Hepatocyte (in vitro differentiated cells): ENCODE results near the gene ROS1. TPM values are rescaled to one million over a fixed set of nuclear protein-coding genes. Genes with fewer than 3 reads are reported as not detected.
"Not testable (repeated sequence)": the region's sequence is repeated elsewhere in the genome, so short reads cannot be mapped to it uniquely, and the experiment has no call there.

Source experiments
- DNase-seq: peaks from one replicate; pipeline ENCODE4 v3.0.0-alpha.2; 2016; ENCODE audit warnings: low spot score
- H2AFZ ChIP-seq: fragments of 200-600 bp; sonication (generic); 2 replicates; pipeline ENCODE4 v1.6.0; 2016; ENCODE audit warnings: antibody characterized with exemption, mild to moderate bottlenecking
- H3K27ac ChIP-seq: fragments of 200-600 bp; sonication (generic); 2 replicates; pipeline ENCODE4 v1.5.1; 2016; ENCODE audit warnings: mild to moderate bottlenecking
- H3K27me3 ChIP-seq: fragments of 200-600 bp; sonication (generic); 2 replicates; pipeline ENCODE4 v1.6.1; 2016
- H3K36me3 ChIP-seq: fragments of 200-600 bp; sonication (generic); replicated peaks from 2 replicates; pipeline ENCODE4 v1.5.1; 2016; ENCODE audit warnings: low read depth; ENCODE audit not compliant: insufficient read depth
- H3K4me1 ChIP-seq: fragments of 200-600 bp; sonication (generic); 2 replicates; pipeline ENCODE4 v1.5.1; 2016; ENCODE audit warnings: mild to moderate bottlenecking, moderate library complexity; ENCODE audit not compliant: insufficient read depth
- H3K4me2 ChIP-seq: fragments of 200-600 bp; sonication (generic); 2 replicates; pipeline ENCODE4 v1.6.0; 2016
- H3K4me3 ChIP-seq: fragments of 200-600 bp; sonication (generic); 2 replicates; pipeline ENCODE4 v1.5.1; 2016; ENCODE audit warnings: mild to moderate bottlenecking
- H3K79me2 ChIP-seq: fragments of 200-600 bp; sonication (generic); 2 replicates; pipeline ENCODE4 v1.6.0; 2017; ENCODE audit warnings: mild to moderate bottlenecking
- H3K9me2 ChIP-seq: fragments of 200-600 bp; sonication (generic); replicated peaks from 2 replicates; pipeline ENCODE4 v1.6.0; 2017; ENCODE audit warnings: mild to moderate bottlenecking; ENCODE audit not compliant: insufficient read depth
- H3K9me3 ChIP-seq: fragments of 200-600 bp; sonication (generic); 2 replicates; pipeline ENCODE4 v1.5.1; 2016; ENCODE audit warnings: low read depth, mild to moderate bottlenecking
- H4K20me1 ChIP-seq: fragments of 200-600 bp; sonication (generic); 2 replicates; pipeline ENCODE4 v1.6.0; 2016; ENCODE audit warnings: mild to moderate bottlenecking; ENCODE audit not compliant: insufficient read depth, poor library complexity, severe bottlenecking
- EZH2 ChIP-seq: fragments of 200-600 bp; sonication (generic); IDR thresholded peaks from 2 replicates; pipeline ENCODE4 v1.6.1; 2016; ENCODE audit warnings: antibody characterized with exemption, mild to moderate bottlenecking, borderline replicate concordance
- EZH2phosphoT487 ChIP-seq: fragments of 200-600 bp; sonication (generic); IDR thresholded peaks from one replicate; pipeline ENCODE4 v1.6.1; 2018; ENCODE audit warnings: antibody characterized with exemption, mild to moderate bottlenecking, low read depth, moderate library complexity; ENCODE audit not compliant: unreplicated experiment, severe bottlenecking
- WGBS: methylation state at CpG from one replicate; pipeline ENCODE4 v1.1.6; 2016; ENCODE audit warnings: low lambda C conversion rate; ENCODE audit errors: missing lambda C conversion rate; 5-methylcytosine and 5-hydroxymethylcytosine counted together
- polyA plus RNA-seq: library from polyadenylated mRNA; unstranded; fragments of >200 nt; fragmentation: Nextera tagmentation; extraction: Ambion mirVana; gene quantifications from 2 replicates; pipeline ENCODE4 v1.2.1, GENCODE V29; 2016
- total RNA-seq: library from RNA; depleted of rRNA; stranded (reverse); fragments of >200 nt; gene quantifications from 2 replicates; pipeline ENCODE4 v1.2.3, GENCODE V29; 2014
- TF ChIP-seq, protein P1 (sequence below): fragments of 200-600 bp; sonication (generic); IDR thresholded peaks from 2 replicates; pipeline ENCODE4 v1.5.1; 2016; ENCODE audit warnings: antibody characterized with exemption, mild to moderate bottlenecking; ENCODE audit not compliant: poor library complexity

Gene ROS1
- total and polyA plus RNA-seq, 2 experiments from 2014 or later = 0.33 to 2.7 TPM

DNA sequence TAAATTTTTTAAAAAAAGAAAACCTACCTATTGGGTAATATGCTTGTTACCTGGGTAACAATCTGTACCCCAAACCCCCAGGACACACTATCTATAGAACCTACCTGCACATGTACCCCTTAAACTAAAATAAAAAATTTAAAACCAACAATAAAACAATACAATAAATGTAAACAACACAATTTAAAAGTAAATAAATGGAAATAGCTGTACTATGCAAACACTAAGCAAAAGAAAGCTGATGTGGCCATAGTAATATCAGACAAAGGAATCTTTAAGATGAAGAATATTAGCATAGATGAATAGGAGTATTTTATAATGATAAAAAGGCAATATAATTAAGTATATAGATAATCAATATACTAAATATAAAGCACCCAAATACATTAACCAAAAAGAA lies 50.3 kb downstream of the ROS1 start:
- Histone ChIP-seq H3K4me2 (no peak overlapping the region), H3K9me3 (peaks cover 7% of the 10 kb centered on the region), H3K27me3 (no peaks in the 10 kb centered on the region), H3K4me1 (no peaks in the 10 kb centered on the region), H3K36me3 (no peaks in the 10 kb centered on the region), H3K9me2 (no peaks in the 10 kb centered on the region), H3K4me3 (no peak overlapping the region), H3K27ac (no peak overlapping the region), H4K20me1 (no peaks in the 10 kb centered on the region), H3K79me2 (no peaks in the 10 kb centered on the region), H2AFZ (no peak overlapping the region)
- TF ChIP-seq, protein P1, sequence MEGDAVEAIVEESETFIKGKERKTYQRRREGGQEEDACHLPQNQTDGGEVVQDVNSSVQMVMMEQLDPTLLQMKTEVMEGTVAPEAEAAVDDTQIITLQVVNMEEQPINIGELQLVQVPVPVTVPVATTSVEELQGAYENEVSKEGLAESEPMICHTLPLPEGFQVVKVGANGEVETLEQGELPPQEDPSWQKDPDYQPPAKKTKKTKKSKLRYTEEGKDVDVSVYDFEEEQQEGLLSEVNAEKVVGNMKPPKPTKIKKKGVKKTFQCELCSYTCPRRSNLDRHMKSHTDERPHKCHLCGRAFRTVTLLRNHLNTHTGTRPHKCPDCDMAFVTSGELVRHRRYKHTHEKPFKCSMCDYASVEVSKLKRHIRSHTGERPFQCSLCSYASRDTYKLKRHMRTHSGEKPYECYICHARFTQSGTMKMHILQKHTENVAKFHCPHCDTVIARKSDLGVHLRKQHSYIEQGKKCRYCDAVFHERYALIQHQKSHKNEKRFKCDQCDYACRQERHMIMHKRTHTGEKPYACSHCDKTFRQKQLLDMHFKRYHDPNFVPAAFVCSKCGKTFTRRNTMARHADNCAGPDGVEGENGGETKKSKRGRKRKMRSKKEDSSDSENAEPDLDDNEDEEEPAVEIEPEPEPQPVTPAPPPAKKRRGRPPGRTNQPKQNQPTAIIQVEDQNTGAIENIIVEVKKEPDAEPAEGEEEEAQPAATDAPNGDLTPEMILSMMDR = no peak
- TF ChIP-seq EZH2phosphoT487 = no peak
- TF ChIP-seq EZH2 = no peak
- no peak for DNase-seq

DNA sequence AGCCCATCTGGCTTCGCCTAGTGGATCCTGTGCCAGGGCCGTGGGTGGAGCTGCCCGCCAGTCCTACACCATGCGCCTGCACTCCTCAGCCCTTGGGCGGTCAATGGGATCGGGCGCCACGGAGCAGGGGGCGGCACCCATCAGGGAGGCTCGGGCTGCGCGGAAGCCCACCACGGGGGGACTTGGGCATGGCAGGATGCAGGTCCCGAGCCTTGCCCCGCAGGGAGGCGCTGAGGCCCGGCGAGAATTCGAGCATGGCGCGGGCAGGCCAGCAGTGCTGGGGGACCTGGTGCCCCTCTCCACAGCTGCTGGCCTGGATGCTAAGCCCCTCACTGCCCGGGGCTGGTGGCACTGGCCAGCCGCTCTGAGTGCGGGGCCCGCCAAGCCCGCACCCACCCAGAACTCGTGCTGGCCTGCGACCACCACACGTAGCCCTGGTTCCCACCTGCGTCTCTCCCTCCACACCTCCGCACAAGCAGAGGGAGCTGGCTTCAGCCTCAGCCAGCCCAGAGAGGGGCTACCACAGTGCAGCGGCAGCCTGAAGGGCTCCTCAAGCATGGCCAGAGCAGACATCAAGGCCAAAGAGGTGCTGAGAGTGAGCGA lies 52.4 kb downstream of the ROS1 start:
- 95% methylated on average over 33 of the region's 33 CpGs for WGBS
- no peaks in the 10 kb centered on the region for H3K79me2 ChIP-seq
- H3K27me3 ChIP-seq = no peaks in the 10 kb centered on the region
- H3K36me3 ChIP-seq = no peaks in the 10 kb centered on the region
- no peak overlapping the region for H2AFZ ChIP-seq
- H3K27ac ChIP-seq = no peak overlapping the region
- no peaks in the 10 kb centered on the region for H3K9me2 ChIP-seq
- TF ChIP-seq, protein P1 = no peak
- TF ChIP-seq EZH2 (no peak), EZH2phosphoT487 (no peak)
- no peaks in the 10 kb centered on the region for H3K4me1 ChIP-seq
- peaks cover 7% of the 10 kb centered on the region for H3K9me3 ChIP-seq
- H3K4me2 ChIP-seq = no peak overlapping the region
- H3K4me3 ChIP-seq = no peak overlapping the region
- H4K20me1 ChIP-seq = no peaks in the 10 kb centered on the region
- no peak for DNase-seq

DNA sequence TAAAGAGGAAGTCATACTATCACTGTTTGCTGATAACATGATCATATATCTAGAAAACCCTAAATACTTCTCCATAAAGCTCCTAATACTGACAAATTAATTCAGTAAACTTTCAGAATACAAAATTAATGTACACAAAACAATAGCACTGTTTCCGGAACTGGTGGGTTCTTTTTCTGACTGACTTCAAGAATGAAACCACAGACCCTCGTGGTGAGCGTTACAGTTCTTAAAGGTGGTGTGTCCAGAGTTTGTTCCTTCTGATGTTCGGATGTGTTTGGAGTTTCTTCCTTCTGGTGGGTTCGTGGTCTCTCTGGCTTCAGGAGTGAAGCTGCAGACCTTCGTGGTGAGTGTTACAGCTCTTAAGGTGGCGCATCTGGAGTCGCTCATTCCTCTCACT lies 53.5 kb downstream of the ROS1 start:
- not testable (repeated sequence) for H3K4me3 ChIP-seq, H3K9me3 ChIP-seq, H2AFZ ChIP-seq, H4K20me1 ChIP-seq, H3K4me2 ChIP-seq, H3K79me2 ChIP-seq, H3K9me2 ChIP-seq, H3K4me1 ChIP-seq, H3K36me3 ChIP-seq, H3K27me3 ChIP-seq, DNase-seq, H3K27ac ChIP-seq
- 94% methylated on average over 8 of the region's 8 CpGs for WGBS

DNA sequence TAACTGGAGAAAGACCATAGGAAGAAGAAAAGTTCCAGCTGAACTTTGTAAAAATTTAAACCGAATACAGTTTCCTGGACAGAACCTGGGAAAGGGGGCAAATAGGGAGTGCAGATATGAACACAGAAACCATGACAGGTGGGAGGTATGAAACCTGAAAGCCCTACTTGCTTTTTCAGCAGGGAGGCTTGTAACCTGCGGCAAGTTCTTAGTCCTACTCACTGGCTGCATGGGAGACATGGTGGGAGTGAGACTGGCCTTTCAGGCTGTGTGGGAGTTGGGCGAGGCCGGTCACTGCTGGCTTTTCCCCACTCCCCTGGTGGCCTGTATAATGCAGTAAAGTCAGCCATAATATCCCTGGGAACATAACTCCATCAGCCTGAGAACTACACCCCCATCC lies 54.2 kb downstream of the ROS1 start:
- H3K27ac ChIP-seq = no peak overlapping the region
- H3K4me3 ChIP-seq = no peak overlapping the region
- no peak for TF ChIP-seq EZH2phosphoT487
- TF ChIP-seq EZH2 = no peak
- TF ChIP-seq, protein P1 = no peak
- WGBS = 88% methylated on average over 4 of the region's 4 CpGs
- H3K27me3 ChIP-seq = no peaks in the 10 kb centered on the region
- peaks cover 7% of the 10 kb centered on the region for H3K9me3 ChIP-seq
- H3K79me2 ChIP-seq = no peaks in the 10 kb centered on the region
- DNase-seq = no peak
- no peaks in the 10 kb centered on the region for H3K9me2 ChIP-seq
- no peaks in the 10 kb centered on the region for H3K36me3 ChIP-seq
- H2AFZ ChIP-seq = no peak overlapping the region
- no peaks in the 10 kb centered on the region for H4K20me1 ChIP-seq
- no peak overlapping the region for H3K4me2 ChIP-seq
- H3K4me1 ChIP-seq = no peaks in the 10 kb centered on the region
